ENCODE results near the gene PDE7B.

Gene PDE7B

DNA sequence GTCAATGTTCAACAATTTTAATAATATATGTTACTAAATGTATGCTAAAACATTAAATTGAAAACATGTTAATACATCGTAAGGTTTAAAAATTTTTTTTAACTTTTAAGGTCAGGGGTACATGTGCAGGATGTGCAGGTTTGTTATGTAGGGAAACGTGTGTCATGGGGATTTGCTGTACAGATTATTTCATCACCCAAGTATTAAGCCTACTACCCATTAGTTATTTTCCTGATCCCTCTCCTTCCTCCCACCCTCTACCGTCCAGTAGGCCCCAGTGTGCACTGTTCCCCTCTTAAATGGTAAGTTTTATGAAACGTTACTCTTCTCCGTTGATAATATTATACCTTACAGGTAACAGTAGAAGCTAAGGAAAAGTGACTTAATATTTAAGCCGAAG lies 15.8 kb downstream of the PDE7B start:
- H2AFZ ChIP-seq (ENCODE audit: low read length), result no peak overlapping the region
- no peak overlapping the region for H3K4me3 ChIP-seq (ENCODE audit: low read depth, low read length, poor library complexity, severe bottlenecking)
- H3K9ac ChIP-seq (ENCODE audit: low read length), result no peak overlapping the region
- no peaks in the 10 kb centered on the region for H3K9me2 ChIP-seq (ENCODE audit: low read depth, low read length)
- no peaks in the 10 kb centered on the region for H3K9me3 ChIP-seq (ENCODE audit: low read length)
- no peak overlapping the region for H3K27ac ChIP-seq (ENCODE audit: low read depth, low read length, poor library complexity, severe bottlenecking)
- no peaks in the 10 kb centered on the region for H3K36me3 ChIP-seq (ENCODE audit: insufficient read depth, low read length)
- no peaks in the 10 kb centered on the region for H3K79me2 ChIP-seq (ENCODE audit: insufficient read depth, low read length)
- H3K27me3 ChIP-seq (ENCODE audit: insufficient read depth, low read length), result no peaks in the 10 kb centered on the region
- H3K4me1 ChIP-seq (ENCODE audit: insufficient read depth, low read length, severe bottlenecking), result no peaks in the 10 kb centered on the region
- no peak overlapping the region for H3K4me2 ChIP-seq (ENCODE audit: low read length)
- H4K20me1 ChIP-seq (ENCODE audit: insufficient read depth, low read length), result no peaks in the 10 kb centered on the region
- TF ChIP-seq EZH2 (IDR thresholded peaks at IDR 0.05; ENCODE audit: borderline replicate concordance, low read length), result no peak
- TF ChIP-seq, protein P1, sequence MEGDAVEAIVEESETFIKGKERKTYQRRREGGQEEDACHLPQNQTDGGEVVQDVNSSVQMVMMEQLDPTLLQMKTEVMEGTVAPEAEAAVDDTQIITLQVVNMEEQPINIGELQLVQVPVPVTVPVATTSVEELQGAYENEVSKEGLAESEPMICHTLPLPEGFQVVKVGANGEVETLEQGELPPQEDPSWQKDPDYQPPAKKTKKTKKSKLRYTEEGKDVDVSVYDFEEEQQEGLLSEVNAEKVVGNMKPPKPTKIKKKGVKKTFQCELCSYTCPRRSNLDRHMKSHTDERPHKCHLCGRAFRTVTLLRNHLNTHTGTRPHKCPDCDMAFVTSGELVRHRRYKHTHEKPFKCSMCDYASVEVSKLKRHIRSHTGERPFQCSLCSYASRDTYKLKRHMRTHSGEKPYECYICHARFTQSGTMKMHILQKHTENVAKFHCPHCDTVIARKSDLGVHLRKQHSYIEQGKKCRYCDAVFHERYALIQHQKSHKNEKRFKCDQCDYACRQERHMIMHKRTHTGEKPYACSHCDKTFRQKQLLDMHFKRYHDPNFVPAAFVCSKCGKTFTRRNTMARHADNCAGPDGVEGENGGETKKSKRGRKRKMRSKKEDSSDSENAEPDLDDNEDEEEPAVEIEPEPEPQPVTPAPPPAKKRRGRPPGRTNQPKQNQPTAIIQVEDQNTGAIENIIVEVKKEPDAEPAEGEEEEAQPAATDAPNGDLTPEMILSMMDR (IDR thresholded peaks at IDR 0.05; ENCODE audit: low read length), result no peak
- no peaks in the 10 kb centered on the region for H3F3A ChIP-seq (ENCODE audit: insufficient read depth, low read length)

DNA sequence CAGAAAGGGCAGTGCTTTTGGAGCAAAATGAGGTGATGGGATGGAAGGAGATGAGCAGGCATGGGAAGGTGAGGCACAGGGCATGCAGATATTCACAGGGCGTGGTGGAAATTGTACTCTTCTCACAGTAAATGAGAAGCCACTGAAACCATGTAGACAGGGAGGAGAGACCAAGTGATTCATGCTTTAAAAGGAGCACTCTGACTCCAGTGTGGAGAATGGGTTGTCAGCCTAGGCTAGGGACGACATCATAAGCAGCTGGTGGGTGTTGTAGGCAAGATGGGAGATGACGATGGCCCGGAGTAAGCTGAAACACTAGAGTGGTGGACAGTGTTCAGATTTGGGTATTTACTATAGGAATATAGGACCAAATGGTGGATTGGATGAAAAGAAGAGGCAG lies 18.4 kb downstream of the PDE7B start:
- TF ChIP-seq, protein P1 (IDR thresholded peaks at IDR 0.05; ENCODE audit: low read length), result no peak
- no peak for TF ChIP-seq EZH2 (IDR thresholded peaks at IDR 0.05; ENCODE audit: borderline replicate concordance, low read length)

DNA sequence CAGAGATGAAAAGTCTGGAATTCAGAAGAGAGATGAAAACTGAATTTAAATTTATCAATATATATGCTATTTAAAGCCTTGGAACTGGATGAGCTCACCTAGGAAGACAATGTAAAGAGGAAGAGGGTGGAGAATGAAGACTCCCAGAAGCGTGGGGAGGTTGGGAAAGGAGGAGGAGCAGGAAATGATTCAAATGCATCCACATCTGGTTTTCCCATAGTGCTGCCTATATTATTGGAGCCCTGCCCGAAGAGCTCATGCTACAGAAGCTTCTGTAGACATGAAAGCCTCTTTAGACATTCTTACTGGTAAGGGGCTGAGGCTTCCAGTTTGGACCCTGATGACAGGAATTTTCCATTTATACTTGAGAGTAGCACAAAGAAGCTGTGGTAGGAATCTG lies 19.2 kb downstream of the PDE7B start:
- no peak overlapping the region for H2AFZ ChIP-seq (ENCODE audit: low read length)
- no peaks in the 10 kb centered on the region for H3K4me1 ChIP-seq (ENCODE audit: insufficient read depth, low read length, severe bottlenecking)
- H3K4me2 ChIP-seq (ENCODE audit: low read length), result no peak overlapping the region
- no peaks in the 10 kb centered on the region for H3K27me3 ChIP-seq (ENCODE audit: insufficient read depth, low read length)
- no peak for TF ChIP-seq EZH2 (IDR thresholded peaks at IDR 0.05; ENCODE audit: borderline replicate concordance, low read length)
- TF ChIP-seq, protein P1 (IDR thresholded peaks at IDR 0.05; ENCODE audit: low read length), result no peak
- H3K4me3 ChIP-seq (ENCODE audit: low read depth, low read length, poor library complexity, severe bottlenecking), result no peak overlapping the region
- H3F3A ChIP-seq (ENCODE audit: insufficient read depth, low read length), result no peaks in the 10 kb centered on the region
- no peaks in the 10 kb centered on the region for H4K20me1 ChIP-seq (ENCODE audit: insufficient read depth, low read length)
- H3K27ac ChIP-seq (ENCODE audit: low read depth, low read length, poor library complexity, severe bottlenecking), result no peak overlapping the region
- H3K9me3 ChIP-seq (ENCODE audit: low read length), result no peaks in the 10 kb centered on the region
- no peaks in the 10 kb centered on the region for H3K79me2 ChIP-seq (ENCODE audit: insufficient read depth, low read length)
- H3K9me2 ChIP-seq (ENCODE audit: low read depth, low read length), result no peaks in the 10 kb centered on the region
- H3K36me3 ChIP-seq (ENCODE audit: insufficient read depth, low read length), result no peaks in the 10 kb centered on the region
- H3K9ac ChIP-seq (ENCODE audit: low read length), result no peak overlapping the region

More for the DNA sequence above, 18.4 kb downstream of the PDE7B start:
- Histone ChIP-seq H3K4me1 (ENCODE audit: insufficient read depth, low read length, severe bottlenecking) (no peaks in the 10 kb centered on the region), H3K4me2 (ENCODE audit: low read length) (no peak overlapping the region), H3K36me3 (ENCODE audit: insufficient read depth, low read length) (no peaks in the 10 kb centered on the region), H2AFZ (ENCODE audit: low read length) (no peak overlapping the region), H3K9ac (ENCODE audit: low read length) (no peak overlapping the region), H3K27ac (ENCODE audit: low read depth, low read length, poor library complexity, severe bottlenecking) (no peak overlapping the region), H3K27me3 (ENCODE audit: insufficient read depth, low read length) (no peaks in the 10 kb centered on the region), H3K4me3 (ENCODE audit: low read depth, low read length, poor library complexity, severe bottlenecking) (no peak overlapping the region), H3K9me3 (ENCODE audit: low read length) (no peaks in the 10 kb centered on the region), H3K79me2 (ENCODE audit: insufficient read depth, low read length) (no peaks in the 10 kb centered on the region), H3K9me2 (ENCODE audit: low read depth, low read length) (no peaks in the 10 kb centered on the region), H3F3A (ENCODE audit: insufficient read depth, low read length) (no peaks in the 10 kb centered on the region), H4K20me1 (ENCODE audit: insufficient read depth, low read length) (no peaks in the 10 kb centered on the region)

All from OCI-LY1 (cell line).